Activated naive CD8-positive, alpha-beta T cell treated with anti-CD3 and anti-CD28 coated beads, Interleukin-2, amount 50 U/mL, for 24 hours (primary cell): ENCODE measurements around the gene MANSC4.
"Not testable (repeated sequence)": the region's sequence is repeated elsewhere in the genome, so short reads cannot be mapped to it uniquely, and the experiment has no call there.

Source experiments
- ATAC-seq: fragments of 150-1000 bp; cut with Tn5 transposase; one replicate; pipeline ENCODE4 v1.10.0; 2021
- DNase-seq: peaks from one replicate; pipeline ENCODE4 v3.0.0; 2021
- H3K27ac Mint-ChIP-seq: one replicate; pipeline ENCODE4 v1.8.0; 2021; ENCODE audit warnings: mild to moderate bottlenecking, mixed read lengths
- H3K27me3 Mint-ChIP-seq: one replicate; pipeline ENCODE4 v1.8.0; 2021; ENCODE audit warnings: mixed read lengths
- H3K36me3 Mint-ChIP-seq: one replicate; pipeline ENCODE4 v1.8.0; 2021; ENCODE audit warnings: low read depth, mixed read lengths
- H3K4me1 Mint-ChIP-seq: one replicate; pipeline ENCODE4 v1.8.0; 2021; ENCODE audit warnings: mixed read lengths
- H3K4me3 Mint-ChIP-seq: one replicate; pipeline ENCODE4 v1.8.0; 2021; ENCODE audit warnings: mild to moderate bottlenecking, moderate library complexity, mixed read lengths
- H3K9me3 Mint-ChIP-seq: one replicate; pipeline ENCODE4 v1.8.0; 2021; ENCODE audit warnings: mixed read lengths

Gene MANSC4

GRCh38 chr12:27754795-27755194, 25.2 kb downstream of the MANSC4 start:
- H3K27me3 Mint-ChIP-seq: no peaks in the 10 kb centered on the region
- DNase-seq (no peak), ATAC-seq (no peak)
- H3K4me1 Mint-ChIP-seq: no peaks in the 10 kb centered on the region
- no peak overlapping the region for H3K4me3 Mint-ChIP-seq
- H3K27ac Mint-ChIP-seq: no peak overlapping the region
- H3K9me3 Mint-ChIP-seq: no peaks in the 10 kb centered on the region
- peaks cover 21% of the 10 kb centered on the region for H3K36me3 Mint-ChIP-seq

DNA sequence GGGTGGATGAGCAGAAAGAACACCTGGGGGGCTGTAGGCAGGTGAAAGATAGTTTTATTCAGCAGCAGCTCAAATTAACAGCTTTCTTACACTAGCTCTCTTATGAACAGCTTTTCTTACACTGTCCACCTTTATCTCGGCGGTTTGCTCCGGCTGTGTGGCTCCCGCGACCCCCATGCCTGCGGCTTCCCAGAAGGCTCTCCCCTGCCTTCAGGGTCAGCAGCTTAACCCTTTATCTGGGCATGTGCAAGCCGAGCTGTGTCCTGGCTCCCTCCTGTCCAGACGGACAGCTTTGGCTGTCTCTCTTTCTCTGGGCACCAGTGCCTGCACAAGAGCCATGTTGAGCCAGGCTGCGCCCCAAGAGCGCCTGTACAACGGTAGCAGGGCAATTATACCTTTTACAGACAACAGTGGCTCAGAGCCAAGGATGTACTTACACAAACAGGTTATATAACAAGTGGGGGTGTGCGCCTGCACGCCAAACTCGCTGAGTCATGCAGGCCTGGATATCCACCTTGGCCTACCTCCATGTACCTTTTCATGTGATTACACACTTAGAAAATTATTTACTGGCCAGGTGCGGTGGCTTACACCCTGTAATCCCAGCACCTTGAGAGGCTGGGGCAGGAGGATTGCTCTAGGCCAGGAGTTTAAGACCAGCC, 28.5 kb downstream of the MANSC4 start:
- no peak for ATAC-seq
- Mint-ChIP-seq H3K27ac (peak overlapping the region; percentile 27), H3K4me3 (no peak overlapping the region), H3K4me1 (no peaks in the 10 kb centered on the region), H3K36me3 (peaks cover 21% of the 10 kb centered on the region), H3K9me3 (no peaks in the 10 kb centered on the region), H3K27me3 (no peaks in the 10 kb centered on the region)
- no peak for DNase-seq

GRCh38 chr12:27747111-27747820, 32.8 kb downstream of the MANSC4 start:
- no peak overlapping the region for H3K27ac Mint-ChIP-seq
- H3K36me3 Mint-ChIP-seq: peaks cover 32% of the 10 kb centered on the region
- no peaks in the 10 kb centered on the region for H3K9me3 Mint-ChIP-seq
- H3K27me3 Mint-ChIP-seq: no peaks in the 10 kb centered on the region
- no peak for DNase-seq
- H3K4me3 Mint-ChIP-seq: no peak overlapping the region
- no peak for ATAC-seq
- H3K4me1 Mint-ChIP-seq: no peaks in the 10 kb centered on the region

DNA sequence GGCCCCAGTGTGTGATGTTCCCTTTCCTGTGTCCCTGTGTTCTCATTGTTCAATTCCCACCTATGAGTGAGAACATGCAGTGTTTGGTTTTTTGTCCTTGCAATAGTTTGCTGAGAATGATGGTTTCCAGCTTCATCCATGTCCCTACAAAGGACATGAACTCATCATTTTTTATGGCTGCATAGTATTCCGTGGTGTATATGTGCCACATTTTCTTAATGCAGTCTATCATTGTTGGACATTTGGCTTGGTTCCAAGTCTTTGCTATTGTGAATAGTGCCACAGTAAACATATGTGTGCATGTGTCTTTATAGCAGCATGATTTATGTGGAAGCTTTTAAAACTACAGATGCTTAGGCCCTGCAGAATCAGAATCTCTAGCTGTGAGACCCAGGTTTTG, 34.3 kb downstream of the MANSC4 start:
- not testable (repeated sequence) for H3K9me3 Mint-ChIP-seq, DNase-seq, ATAC-seq, H3K27me3 Mint-ChIP-seq, H3K27ac Mint-ChIP-seq, H3K4me1 Mint-ChIP-seq, H3K4me3 Mint-ChIP-seq
- H3K36me3 Mint-ChIP-seq: peaks cover 38% of the 10 kb centered on the region

DNA sequence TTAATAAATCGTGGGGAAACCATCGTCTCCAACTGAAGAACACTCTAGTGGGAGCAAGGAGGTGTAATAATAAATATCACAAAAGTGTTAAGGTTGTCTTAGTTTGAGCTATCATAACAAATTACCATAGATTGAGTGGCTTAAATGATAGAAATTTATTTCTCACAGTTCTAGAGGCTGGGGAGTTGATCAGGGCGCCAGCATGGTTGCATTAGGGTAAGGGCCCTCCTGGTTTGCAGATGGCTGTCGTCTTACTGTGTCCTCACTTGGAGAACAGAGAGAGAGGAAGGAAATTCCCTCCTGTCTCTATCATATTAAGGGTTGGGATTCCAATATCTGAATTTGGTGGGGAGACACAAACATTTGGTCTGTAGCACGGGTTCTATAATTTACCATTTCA, 36.4 kb downstream of the MANSC4 start:
- H3K9me3 Mint-ChIP-seq: no peaks in the 10 kb centered on the region
- H3K27ac Mint-ChIP-seq: no peak overlapping the region
- ATAC-seq (no peak), DNase-seq (no peak)
- H3K36me3 Mint-ChIP-seq: peaks cover 51% of the 10 kb centered on the region
- no peak overlapping the region for H3K4me3 Mint-ChIP-seq
- H3K4me1 Mint-ChIP-seq: peaks cover 4% of the 10 kb centered on the region
- H3K27me3 Mint-ChIP-seq: no peaks in the 10 kb centered on the region

GRCh38 chr12:27734321-27734720, 45.7 kb downstream of the MANSC4 start:
- not testable (repeated sequence) for H3K4me1 Mint-ChIP-seq, H3K9me3 Mint-ChIP-seq, ATAC-seq, DNase-seq, H3K27me3 Mint-ChIP-seq, H3K4me3 Mint-ChIP-seq, H3K27ac Mint-ChIP-seq
- H3K36me3 Mint-ChIP-seq: peaks cover 37% of the 10 kb centered on the region

DNA sequence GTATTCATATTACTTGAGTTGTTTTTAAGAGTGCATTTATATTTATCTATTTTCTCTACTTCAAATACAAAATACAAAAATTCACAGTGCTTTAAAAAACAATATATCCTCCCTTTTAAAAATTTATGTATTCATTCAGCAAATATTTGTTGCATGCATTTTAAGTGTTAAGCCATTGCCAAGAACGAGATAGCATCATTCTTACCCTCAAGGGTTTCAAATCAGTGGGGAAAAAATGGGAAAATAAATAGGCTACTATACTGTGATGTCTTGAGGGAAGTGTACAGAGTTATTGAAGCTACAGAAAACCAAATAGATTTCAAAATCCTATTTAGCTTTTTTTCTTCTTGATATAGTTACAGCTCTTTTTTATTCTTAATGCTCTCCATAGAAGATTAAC, 46.2 kb downstream of the MANSC4 start:
- no peak for ATAC-seq
- H3K9me3 Mint-ChIP-seq: no peaks in the 10 kb centered on the region
- peaks cover 32% of the 10 kb centered on the region for H3K36me3 Mint-ChIP-seq
- no peaks in the 10 kb centered on the region for H3K27me3 Mint-ChIP-seq
- no peak overlapping the region for H3K4me3 Mint-ChIP-seq
- no peak overlapping the region for H3K27ac Mint-ChIP-seq
- peaks cover under 1% of the 10 kb centered on the region for H3K4me1 Mint-ChIP-seq
- no peak for DNase-seq

DNA sequence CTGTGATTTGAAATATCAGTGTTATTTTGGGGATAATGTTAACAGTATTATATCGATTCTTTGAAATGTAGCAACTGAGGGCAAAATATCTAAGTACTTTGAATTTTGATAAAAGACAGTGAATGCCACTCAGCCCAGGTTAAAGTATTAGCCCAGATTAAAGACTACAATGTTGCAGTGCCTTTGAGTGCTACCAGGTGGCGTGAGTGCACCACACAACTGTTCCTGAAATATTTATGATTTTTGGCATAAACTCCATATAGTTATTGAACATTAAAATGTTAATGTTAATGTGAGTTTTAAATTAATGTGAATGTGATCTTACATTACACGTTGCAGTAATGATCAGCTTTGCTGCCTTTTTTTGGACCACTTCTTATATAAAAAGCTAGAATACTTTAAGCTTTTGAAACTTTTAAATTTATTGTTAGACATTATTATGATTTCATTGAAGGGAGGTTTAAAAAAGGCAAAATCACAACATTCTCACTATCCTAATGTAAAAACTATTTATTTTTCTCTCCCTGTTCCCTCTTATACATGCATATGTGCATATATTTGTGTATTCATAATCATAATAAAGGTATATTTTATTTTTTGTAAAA, 46.9 kb downstream of the MANSC4 start:
- H3K36me3 Mint-ChIP-seq: peaks cover 31% of the 10 kb centered on the region
- H3K4me3 Mint-ChIP-seq: no peak overlapping the region
- ATAC-seq (peak; percentile 61), DNase-seq (peak; percentile 22)
- H3K4me1 Mint-ChIP-seq: no peaks in the 10 kb centered on the region
- no peak overlapping the region for H3K27ac Mint-ChIP-seq
- H3K9me3 Mint-ChIP-seq: no peaks in the 10 kb centered on the region
- no peaks in the 10 kb centered on the region for H3K27me3 Mint-ChIP-seq

DNA sequence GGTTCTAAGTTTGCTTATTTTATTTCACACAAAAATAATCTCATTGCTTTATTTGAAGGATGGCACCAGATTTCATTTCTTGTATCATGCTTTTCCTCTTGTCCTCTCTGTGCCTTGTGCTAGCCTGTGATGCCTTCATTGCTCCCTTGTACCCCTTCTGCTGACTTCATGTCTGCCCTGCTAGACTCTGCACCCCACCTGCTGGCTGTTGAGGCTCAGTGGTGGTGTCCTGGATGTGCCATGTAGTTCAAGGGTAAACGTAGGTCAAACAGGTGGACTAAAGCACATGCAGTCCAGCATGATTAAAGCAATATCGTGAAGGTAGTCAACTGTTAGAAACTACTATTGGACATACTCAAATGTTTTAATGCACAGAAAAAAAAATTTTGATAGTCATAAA, 47.8 kb downstream of the MANSC4 start:
- no peak overlapping the region for H3K4me3 Mint-ChIP-seq
- no peak for ATAC-seq
- H3K27ac Mint-ChIP-seq: no peak overlapping the region
- H3K9me3 Mint-ChIP-seq: no peaks in the 10 kb centered on the region
- H3K4me1 Mint-ChIP-seq: no peaks in the 10 kb centered on the region
- H3K36me3 Mint-ChIP-seq: peaks cover 24% of the 10 kb centered on the region
- DNase-seq: no peak
- no peaks in the 10 kb centered on the region for H3K27me3 Mint-ChIP-seq

- no peak for ATAC-seq
- Mint-ChIP-seq H3K4me1 (no peaks in the 10 kb centered on the region), H3K27me3 (no peaks in the 10 kb centered on the region), H3K36me3 (peaks cover 24% of the 10 kb centered on the region), H3K9me3 (no peaks in the 10 kb centered on the region), H3K27ac (no peak overlapping the region), H3K4me3 (no peak overlapping the region)
- no peak for DNase-seq
Observed at GRCh38 chr12:27730097-27730588, 49.9 kb downstream of the MANSC4 start.

DNA sequence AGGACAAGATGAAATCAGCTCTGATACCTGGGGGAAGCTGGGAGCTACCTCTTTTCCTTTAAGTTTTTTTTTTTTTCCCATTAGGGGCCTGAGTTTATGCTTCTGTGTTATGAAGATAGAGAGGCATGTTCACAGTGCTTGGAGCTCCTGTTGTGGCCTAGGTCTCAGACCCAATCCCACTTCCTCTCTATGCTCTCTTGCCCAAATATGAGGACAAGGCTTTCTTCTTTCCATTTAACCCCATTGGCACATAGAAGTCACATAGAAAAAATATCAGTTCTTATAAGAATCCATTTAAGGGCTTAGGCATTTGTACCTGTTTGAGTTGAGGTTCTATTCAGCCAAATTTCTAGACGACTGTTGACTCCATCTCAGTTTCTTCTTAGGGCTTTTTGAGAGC, 56.8 kb downstream of the MANSC4 start:
- DNase-seq: no peak
- H3K27me3 Mint-ChIP-seq: no peaks in the 10 kb centered on the region
- no peak for ATAC-seq
- no peak overlapping the region for H3K4me3 Mint-ChIP-seq
- H3K9me3 Mint-ChIP-seq: no peaks in the 10 kb centered on the region
- no peak overlapping the region for H3K27ac Mint-ChIP-seq
- H3K36me3 Mint-ChIP-seq: peaks cover 28% of the 10 kb centered on the region
- peaks cover 5% of the 10 kb centered on the region for H3K4me1 Mint-ChIP-seq
